NCI-H2029 treated with DMSO at 0.1 percent for 48 hours (cell line): ENCODE results near the gene KLHL10.

Source experiments
- DNase-seq: peaks from one replicate; lab custom pipeline; 2025; lab: John Stamatoyannopoulos, UW

KLHL10 gene

DNA sequence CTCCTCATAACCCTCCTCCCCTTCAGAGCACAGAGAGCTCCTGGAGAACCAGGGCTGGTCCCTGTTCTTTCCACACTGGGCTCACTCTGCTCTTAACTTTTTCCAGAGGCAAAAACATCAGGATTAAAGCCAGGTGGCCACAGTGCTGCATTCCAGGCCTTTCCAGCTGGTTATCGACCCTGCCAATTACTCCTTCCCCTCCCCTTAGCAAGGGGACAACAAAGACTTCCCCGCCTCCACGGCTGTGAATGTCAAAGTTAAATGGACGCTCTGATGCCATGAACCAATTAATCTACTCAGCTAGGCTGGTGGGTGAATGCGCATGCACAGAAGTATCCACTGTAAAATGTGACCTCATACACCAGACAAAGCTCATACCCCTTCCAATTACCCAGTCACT, 58.0 kb downstream of the KLHL10 start:
- DNase-seq, result no peak

DNA sequence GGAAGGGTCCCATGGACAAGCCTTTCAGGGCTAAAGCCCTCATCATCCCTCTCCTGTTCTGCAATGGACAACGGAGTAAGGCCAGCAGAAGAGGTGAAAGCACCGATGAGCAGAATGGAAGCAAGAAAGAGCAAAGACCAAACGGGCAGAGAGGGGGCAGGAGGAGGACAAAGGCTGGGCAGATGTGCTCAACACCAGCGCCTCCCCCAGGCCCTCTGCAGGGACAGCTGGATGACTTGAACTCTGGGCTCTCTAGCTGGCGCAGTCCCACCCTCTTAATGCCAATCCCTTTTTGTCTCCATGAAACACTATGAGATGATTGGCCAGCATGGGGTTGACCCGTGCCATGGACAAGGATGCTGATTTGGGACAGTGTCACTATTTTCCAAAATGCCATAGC, 59.1 kb downstream of the KLHL10 start:
- no peak for DNase-seq
